OCI-LY7 (cell line): ENCODE results near the gene MAP1A. TPM values are rescaled to one million over a fixed set of nuclear protein-coding genes. Genes with fewer than 3 reads are reported as not detected.

ENCODE experiments used
- BruUV-seq: library from RNA; stranded (reverse); fragments of 400-500 nt; replicated peaks from 2 replicates; lab custom pipeline; 2021; lab: Mats Ljungman, UMichigan
- CTCF ChIA-PET: fragments of 300-600 bp; sonication (Branson Sonifier 250); formaldehyde crosslinking; loops from one replicate; lab custom pipeline; 2022; ENCODE audit warnings: antibody characterized with exemption; ENCODE audit not compliant: unreplicated experiment; lab: Charles Lee
- POLR2A ChIA-PET: fragments of 300-600 bp; sonication (Branson Sonifier 250); formaldehyde crosslinking; loops from one replicate; lab custom pipeline; 2022; ENCODE audit warnings: antibody characterized with exemption; lab: Charles Lee
- DNase-seq: peaks from one replicate; pipeline ENCODE4 v3.0.0-alpha.2; 2015; ENCODE audit warnings: low spot score
- H2AFZ ChIP-seq: fragments of 200-600 bp; sonication (generic), shearing (Covaris generic); 2 replicates; pipeline ENCODE4 v1.6.1; 2014; ENCODE audit warnings: mild to moderate bottlenecking, antibody characterized with exemption, low read length, moderate library complexity
- H3K27ac ChIP-seq: fragments of 200-600 bp; sonication (generic); 2 replicates; pipeline ENCODE4 v1.5.1; 2014; ENCODE audit warnings: mixed run types, low read depth, mild to moderate bottlenecking, moderate library complexity, low read length, inconsistent platforms; ENCODE audit not compliant: poor library complexity, severe bottlenecking
- H3K36me3 ChIP-seq: fragments of 200-600 bp; sonication (generic); 2 replicates; pipeline ENCODE4 v1.6.1; 2014; ENCODE audit warnings: mild to moderate bottlenecking, antibody characterized with exemption, low read length, moderate library complexity, mixed read lengths; ENCODE audit not compliant: insufficient read depth
- H3K4me1 ChIP-seq: fragments of 200-600 bp; sonication (generic); 2 replicates; pipeline ENCODE4 v1.5.1; 2014; ENCODE audit warnings: mild to moderate bottlenecking, low read length; ENCODE audit not compliant: insufficient read depth, poor library complexity, severe bottlenecking
- H3K4me2 ChIP-seq: fragments of 200-600 bp; sonication (generic); 2 replicates; pipeline ENCODE4 v1.6.1; 2014; ENCODE audit warnings: mild to moderate bottlenecking, low read length
- H3K4me3 ChIP-seq: fragments of 200-600 bp; sonication (generic); 2 replicates; pipeline ENCODE4 v1.5.1; 2014; ENCODE audit warnings: mild to moderate bottlenecking, low read depth, low read length; ENCODE audit not compliant: poor library complexity, severe bottlenecking
- H3K79me2 ChIP-seq: fragments of 200-600 bp; sonication (generic); 2 replicates; pipeline ENCODE4 v1.6.1; 2016; ENCODE audit warnings: low read depth, mild to moderate bottlenecking, low read length, moderate library complexity, mixed read lengths; ENCODE audit not compliant: insufficient read depth
- H3K9me2 ChIP-seq: fragments of 200-600 bp; sonication (generic); 2 replicates; pipeline ENCODE4 v1.6.1; 2016; ENCODE audit warnings: mild to moderate bottlenecking, low read length, mixed read lengths; ENCODE audit not compliant: insufficient read depth
- H3K9me3 ChIP-seq: fragments of 200-600 bp; sonication (generic); 2 replicates; pipeline ENCODE4 v1.6.1; 2014; ENCODE audit warnings: mild to moderate bottlenecking, mixed run types, low read length, mixed read lengths
- H4K20me1 ChIP-seq: fragments of 200-600 bp; sonication (generic); 2 replicates; pipeline ENCODE4 v1.6.1; 2014; ENCODE audit warnings: mild to moderate bottlenecking, antibody characterized with exemption, low read length, moderate library complexity, mixed read lengths; ENCODE audit not compliant: insufficient read depth
- EZH2phosphoT487 ChIP-seq: fragments of 200-600 bp; sonication (generic); IDR thresholded peaks from 2 replicates; pipeline ENCODE4 v1.6.1; 2018; ENCODE audit warnings: low read depth, borderline replicate concordance, mild to moderate bottlenecking, mixed run types, antibody characterized with exemption, low read length, moderate library complexity, mixed read lengths
- intact Hi-C: fragments of 100-400 bp; cut with micrococcal nuclease; formaldehyde crosslinking; loops from one replicate; pipeline ENCODE4 v1.10.0; 2022; ENCODE audit not compliant: unreplicated experiment
- total RNA-seq, 2 experiments: library from RNA; depleted of rRNA in 1 of 2; stranded (reverse); fragments of >200 nt in 1 of 2; shearing (Covaris generic) in 1 of 2; gene quantifications; 2 replicates each; pipeline ENCODE4 v1.2.3, GENCODE V29; 2014 to 2022
- TF ChIP-seq, protein P1 (sequence below): fragments of 200-600 bp; sonication (generic); conservative IDR thresholded peaks from 2 replicates; pipeline ENCODE4 v1.5.1; 2014; ENCODE audit warnings: mild to moderate bottlenecking, antibody characterized with exemption, low read length, moderate library complexity, mixed read lengths

Gene MAP1A
- total RNA-seq, 2 experiments from 2014 or later: 3.3 to 3.8 TPM

GRCh38 chr15:43525131-43525530 lies 7.7 kb downstream of the MAP1A start:
- Histone ChIP-seq H3K4me1 (peaks cover 13% of the 10 kb centered on the region), H3K4me3 (no peak overlapping the region), H2AFZ (no peak overlapping the region), H4K20me1 (no peaks in the 10 kb centered on the region), H3K27ac (no peak overlapping the region), H3K4me2 (no peak overlapping the region), H3K9me2 (no peaks in the 10 kb centered on the region), H3K79me2 (no peaks in the 10 kb centered on the region), H3K36me3 (peaks cover 5% of the 10 kb centered on the region; the same call in 1 of the 2 replicates), H3K9me3 (no peaks in the 10 kb centered on the region)
- ChIA-PET POLR2A (no interaction called here), CTCF (no interaction called here)
- no TSS peak for BruUV-seq
- intact Hi-C loops: no loop called here
- TF ChIP-seq, protein P1, sequence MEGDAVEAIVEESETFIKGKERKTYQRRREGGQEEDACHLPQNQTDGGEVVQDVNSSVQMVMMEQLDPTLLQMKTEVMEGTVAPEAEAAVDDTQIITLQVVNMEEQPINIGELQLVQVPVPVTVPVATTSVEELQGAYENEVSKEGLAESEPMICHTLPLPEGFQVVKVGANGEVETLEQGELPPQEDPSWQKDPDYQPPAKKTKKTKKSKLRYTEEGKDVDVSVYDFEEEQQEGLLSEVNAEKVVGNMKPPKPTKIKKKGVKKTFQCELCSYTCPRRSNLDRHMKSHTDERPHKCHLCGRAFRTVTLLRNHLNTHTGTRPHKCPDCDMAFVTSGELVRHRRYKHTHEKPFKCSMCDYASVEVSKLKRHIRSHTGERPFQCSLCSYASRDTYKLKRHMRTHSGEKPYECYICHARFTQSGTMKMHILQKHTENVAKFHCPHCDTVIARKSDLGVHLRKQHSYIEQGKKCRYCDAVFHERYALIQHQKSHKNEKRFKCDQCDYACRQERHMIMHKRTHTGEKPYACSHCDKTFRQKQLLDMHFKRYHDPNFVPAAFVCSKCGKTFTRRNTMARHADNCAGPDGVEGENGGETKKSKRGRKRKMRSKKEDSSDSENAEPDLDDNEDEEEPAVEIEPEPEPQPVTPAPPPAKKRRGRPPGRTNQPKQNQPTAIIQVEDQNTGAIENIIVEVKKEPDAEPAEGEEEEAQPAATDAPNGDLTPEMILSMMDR: no peak
- no peak for TF ChIP-seq EZH2phosphoT487
- no peak for DNase-seq

GRCh38 chr15:43526261-43526930 lies 9.0 kb downstream of the MAP1A start:
- Histone ChIP-seq H3K27ac (no peak overlapping the region), H3K36me3 (peaks cover 5% of the 10 kb centered on the region; the same call in 1 of the 2 replicates), H3K4me2 (no peak overlapping the region), H3K79me2 (no peaks in the 10 kb centered on the region), H3K4me1 (peaks cover 13% of the 10 kb centered on the region), H4K20me1 (no peaks in the 10 kb centered on the region), H2AFZ (no peak overlapping the region), H3K9me2 (no peaks in the 10 kb centered on the region), H3K4me3 (no peak overlapping the region), H3K9me3 (no peaks in the 10 kb centered on the region)
- BruUV-seq: no TSS peak
- no peak for DNase-seq
- ChIA-PET CTCF (no interaction called here), POLR2A (interaction anchor here (0.6 kb wide), 1 partner anchor 20 kb away, joined by 4 read pairs; no protein-coding TSS in a partner anchor)
- no peak for TF ChIP-seq EZH2phosphoT487
- TF ChIP-seq, protein P1: no peak
- intact Hi-C loops: no loop called here

DNA sequence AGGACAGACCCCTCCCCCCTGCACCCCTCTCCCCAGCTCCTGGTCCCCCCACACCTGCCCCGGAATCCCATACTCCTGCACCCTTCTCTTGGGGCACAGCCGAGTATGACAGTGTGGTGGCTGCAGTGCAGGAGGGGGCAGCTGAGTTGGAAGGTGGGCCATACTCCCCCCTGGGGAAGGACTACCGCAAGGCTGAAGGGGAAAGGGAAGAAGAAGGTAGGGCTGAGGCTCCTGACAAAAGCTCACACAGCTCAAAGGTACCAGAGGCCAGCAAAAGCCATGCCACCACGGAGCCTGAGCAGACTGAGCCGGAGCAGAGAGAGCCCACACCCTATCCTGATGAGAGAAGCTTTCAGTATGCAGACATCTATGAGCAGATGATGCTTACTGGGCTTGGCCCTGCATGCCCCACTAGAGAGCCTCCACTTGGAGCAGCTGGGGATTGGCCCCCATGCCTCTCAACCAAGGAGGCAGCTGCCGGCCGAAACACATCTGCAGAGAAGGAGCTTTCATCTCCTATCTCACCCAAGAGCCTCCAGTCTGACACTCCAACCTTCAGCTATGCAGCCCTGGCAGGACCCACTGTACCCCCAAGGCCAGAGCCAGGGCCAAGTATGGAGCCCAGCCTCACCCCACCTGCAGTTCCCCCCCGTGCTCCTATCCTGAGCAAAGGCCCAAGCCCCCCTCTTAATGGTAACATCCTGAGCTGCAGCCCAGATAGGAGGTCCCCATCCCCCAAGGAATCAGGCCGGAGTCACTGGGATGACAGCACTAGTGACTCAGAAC lies 9.8 kb downstream of the MAP1A start:
- Histone ChIP-seq H3K9me2 (no peaks in the 10 kb centered on the region), H3K36me3 (peaks cover 5% of the 10 kb centered on the region; the same call in 1 of the 2 replicates), H3K27ac (no peak overlapping the region), H3K4me2 (no peak overlapping the region), H3K4me1 (peaks cover 13% of the 10 kb centered on the region), H2AFZ (no peak overlapping the region), H3K79me2 (no peaks in the 10 kb centered on the region), H4K20me1 (no peaks in the 10 kb centered on the region), H3K9me3 (no peaks in the 10 kb centered on the region), H3K4me3 (no peak overlapping the region)
- BruUV-seq: no TSS peak
- intact Hi-C loops: no loop called here
- CTCF ChIA-PET: no interaction called here
- POLR2A ChIA-PET: interaction anchor here (0.6 kb wide), 1 partner anchor 298 kb away, joined by 5 read pairs; the partner anchor contains the start of gene MFAP1
- no peak for DNase-seq
- TF ChIP-seq, protein P1: no peak
- no peak for TF ChIP-seq EZH2phosphoT487
